Endothelial cell of umbilical vein (primary cell): Measurements from ENCODE around the gene GABRR3. TPM values are rescaled to one million over a fixed set of nuclear protein-coding genes. Genes with fewer than 3 reads are reported as not detected.

Experiments used
- BruUV-seq: library from RNA; stranded (reverse); fragments of 400-500 nt; replicated peaks from 2 replicates; lab custom pipeline; 2021; lab: Mats Ljungman, UMichigan
- CTCF ChIA-PET: fragments of 300-600, 350-600 bp; sonication (Branson Sonifier 250); formaldehyde crosslinking; loops from one replicate; lab custom pipeline; 2021; ENCODE audit warnings: antibody characterized with exemption, inconsistent platforms; lab: Charles Lee
- POLR2A ChIA-PET: fragments of 300-600, 350-600 bp; sonication (Branson Sonifier 250); formaldehyde crosslinking; loops from one replicate; lab custom pipeline; 2021; ENCODE audit warnings: antibody characterized with exemption, inconsistent platforms; lab: Charles Lee
- DNase-seq: peaks from one replicate; pipeline ENCODE4 v3.0.0-alpha.2; 2011; ENCODE audit warnings: low read depth, low spot score
- FAIRE-seq: peaks from 2 replicates; lab custom pipeline; 2011; peaks lifted over from hg19 to GRCh38; lab: Jason Lieb, UNC
- H2AFZ ChIP-seq: 2 replicates; pipeline ENCODE4 v1.6.0; 2012; ENCODE audit warnings: low read depth, low read length, control low read depth, inconsistent platforms
- H3K27ac ChIP-seq: 2 replicates; pipeline ENCODE4 v1.5.1; 2011; ENCODE audit warnings: low read depth, mild to moderate bottlenecking, control low read depth, low read length, moderate library complexity; ENCODE audit not compliant: insufficient read depth
- H3K27me3 ChIP-seq, 2 experiments: 2 replicates each; pipeline versions ENCODE4 v1.6.0 to v1.6.1; 2011; ENCODE audit warnings: low read length in 2 of 2, mixed read lengths in 1 of 2; ENCODE audit not compliant: control insufficient read depth in 2 of 2, insufficient read depth in 2 of 2
- H3K36me3 ChIP-seq, 2 experiments: 2 replicates in 1 of 2; 3 replicates in 1 of 2; pipeline ENCODE4 v1.5.1; 2011; ENCODE audit warnings: low read length in 2 of 2, mild to moderate bottlenecking in 1 of 2, moderate library complexity in 1 of 2; ENCODE audit not compliant: control insufficient read depth in 2 of 2, insufficient read depth in 2 of 2; ENCODE audit errors: extremely low read depth in 1 of 2
- H3K4me1 ChIP-seq: 3 replicates; pipeline ENCODE4 v1.5.1; 2011; ENCODE audit warnings: mild to moderate bottlenecking, low read length; ENCODE audit not compliant: control insufficient read depth, insufficient read depth; ENCODE audit errors: extremely low read depth
- H3K4me2 ChIP-seq: 2 replicates; pipeline ENCODE4 v1.6.1; 2011; ENCODE audit warnings: low read length, control low read depth, mixed read lengths; ENCODE audit not compliant: insufficient read depth
- H3K4me3 ChIP-seq, 3 experiments: fragments of 200-600 bp in 1 of 3; sonication (generic), shearing (Covaris generic) in 1 of 3; replicated peaks in 1 of 3; 2 replicates each; pipeline ENCODE4 v1.5.1; 2011 to 2016; ENCODE audit warnings: control low read depth in 3 of 3, low read length in 3 of 3, mild to moderate bottlenecking in 2 of 3, inconsistent platforms in 1 of 3, low read depth in 1 of 3, moderate library complexity in 1 of 3; ENCODE audit not compliant: insufficient read depth in 1 of 3
- H3K79me2 ChIP-seq: 2 replicates; pipeline ENCODE4 v1.6.0; 2012; ENCODE audit warnings: low read length, inconsistent platforms; ENCODE audit not compliant: control insufficient read depth, insufficient read depth
- H3K9ac ChIP-seq: replicated peaks from 2 replicates; pipeline ENCODE3; 2011; ENCODE audit warnings: low read length, control low read depth; ENCODE audit not compliant: insufficient read depth; ENCODE audit errors: extremely low read depth
- H3K9me1 ChIP-seq: replicated peaks from 3 replicates; pipeline ENCODE4 v1.6.0; 2011; ENCODE audit warnings: mild to moderate bottlenecking, low read length; ENCODE audit not compliant: control insufficient read depth, insufficient read depth; ENCODE audit errors: extremely low read depth
- H3K9me3 ChIP-seq: replicated peaks from 2 replicates; pipeline ENCODE4 v1.5.1; 2012; ENCODE audit warnings: low read length, inconsistent platforms; ENCODE audit not compliant: control insufficient read depth, insufficient read depth
- H4K20me1 ChIP-seq: replicated peaks from 2 replicates; pipeline ENCODE3; 2011; ENCODE audit warnings: mild to moderate bottlenecking, low read length; ENCODE audit not compliant: control insufficient read depth, insufficient read depth; ENCODE audit errors: extremely low read depth
- EZH2 ChIP-seq: IDR thresholded peaks from 2 replicates; pipeline ENCODE4 v1.6.1; 2012; ENCODE audit warnings: borderline replicate concordance, low read depth, mild to moderate bottlenecking, moderate library complexity, low read length, inconsistent platforms; ENCODE audit not compliant: severe bottlenecking
- FOS ChIP-seq: IDR thresholded peaks from 2 replicates; pipeline ENCODE4 v1.6.1; 2011; ENCODE audit warnings: mild to moderate bottlenecking, low read length, moderate library complexity, borderline replicate concordance; ENCODE audit not compliant: insufficient read depth
- GATA2 ChIP-seq: IDR thresholded peaks from 2 replicates; pipeline ENCODE4 v1.7.0; 2011; ENCODE audit warnings: low read depth, mild to moderate bottlenecking, moderate library complexity, mixed read lengths, low read length; ENCODE audit not compliant: insufficient read length, insufficient read depth
- JUN ChIP-seq: IDR thresholded peaks from 2 replicates; pipeline ENCODE4 v1.6.1; 2011; ENCODE audit warnings: borderline replicate concordance, low read depth; ENCODE audit not compliant: insufficient read length, insufficient read depth
- MYC ChIP-seq: IDR thresholded peaks from one replicate; pipeline ENCODE4 v1.6.1; 2011; ENCODE audit warnings: mild to moderate bottlenecking, low read depth, low read length
- POLR2A ChIP-seq: IDR thresholded peaks from 2 replicates; pipeline ENCODE4 v1.6.1; 2012; ENCODE audit warnings: low read depth, mild to moderate bottlenecking, control low read depth, low read length
- POLR2AphosphoS5 ChIP-seq: IDR thresholded peaks from 2 replicates; pipeline ENCODE4 v1.6.1; 2012; ENCODE audit warnings: low read depth, mild to moderate bottlenecking, control low read depth, low read length, moderate library complexity; ENCODE audit not compliant: insufficient read depth
- dilution Hi-C: fragments of 300-500 bp; cut with MboI; formaldehyde crosslinking; loops from one replicate; pipeline ENCODE4 v1.15.0; 2019; ENCODE audit warnings: low sequenced_read_pairs; ENCODE audit not compliant: extremely low pct_ligation_motif_present
- intact Hi-C: fragments of 100-400 bp; cut with micrococcal nuclease; formaldehyde crosslinking; loops from one replicate; pipeline ENCODE4 v1.10.0; 2022
- polyA plus RNA-seq, 4 experiments: library from polyadenylated mRNA; depleted of rRNA in 3 of 4; stranded (reverse) in 3 of 4; unstranded in 1 of 4; fragments of >200 nt; gene quantifications; 2 replicates each; pipeline versions ENCODE4 v1.2.1 to v1.2.3, GENCODE V29; 2011 to 2012; ENCODE audit warnings: missing spikeins in 1 of 4
- total RNA-seq: library from RNA; stranded (reverse); gene quantifications from 2 replicates; pipeline ENCODE4 v1.2.3, GENCODE V29; 2021
- TF ChIP-seq, protein P1 (sequence below), 2 donors: IDR thresholded peaks; 1 replicate in 1 of 2; 2 replicates in 1 of 2; pipeline ENCODE4 v1.5.1; 2011; ENCODE audit warnings: low read length in 2 of 2, mild to moderate bottlenecking in 2 of 2, moderate library complexity in 2 of 2, control low read depth in 1 of 2, inconsistent platforms in 1 of 2, low read depth in 1 of 2; ENCODE audit not compliant: insufficient read depth in 1 of 2; ENCODE audit errors: extremely low read depth in 1 of 2
- TF ChIP-seq, protein P2 (sequence below): IDR thresholded peaks from 2 replicates; pipeline ENCODE4 v1.6.1; 2011; ENCODE audit not compliant: insufficient read depth, insufficient read length

GABRR3 gene
- total and polyA plus RNA-seq, 2 donors (not counting 3 experiments of a cell fraction or from before 2014, with no cell fraction given) = not detected

- H3K36me3 ChIP-seq = peaks cover 8 to 14% of the 10 kb centered on the region in 2 experiments
- no peaks in the 10 kb centered on the region for H3K9me1 ChIP-seq
- H3K79me2 ChIP-seq = no peaks in the 10 kb centered on the region
- no peak overlapping the region for H3K27ac ChIP-seq
- no peaks in the 10 kb centered on the region for H3K4me1 ChIP-seq
- no peak overlapping the region for H3K9ac ChIP-seq
- FAIRE-seq (no peak), DNase-seq (no peak)
- H3K4me2 ChIP-seq = no peak overlapping the region
- no peak overlapping the region for H3K4me3 ChIP-seq
- TF ChIP-seq EZH2 (no peak), POLR2AphosphoS5 (no peak), POLR2A (no peak), GATA2 (no peak), FOS (no peak), MYC (no peak), JUN (no peak)
- TF ChIP-seq, protein P1, sequence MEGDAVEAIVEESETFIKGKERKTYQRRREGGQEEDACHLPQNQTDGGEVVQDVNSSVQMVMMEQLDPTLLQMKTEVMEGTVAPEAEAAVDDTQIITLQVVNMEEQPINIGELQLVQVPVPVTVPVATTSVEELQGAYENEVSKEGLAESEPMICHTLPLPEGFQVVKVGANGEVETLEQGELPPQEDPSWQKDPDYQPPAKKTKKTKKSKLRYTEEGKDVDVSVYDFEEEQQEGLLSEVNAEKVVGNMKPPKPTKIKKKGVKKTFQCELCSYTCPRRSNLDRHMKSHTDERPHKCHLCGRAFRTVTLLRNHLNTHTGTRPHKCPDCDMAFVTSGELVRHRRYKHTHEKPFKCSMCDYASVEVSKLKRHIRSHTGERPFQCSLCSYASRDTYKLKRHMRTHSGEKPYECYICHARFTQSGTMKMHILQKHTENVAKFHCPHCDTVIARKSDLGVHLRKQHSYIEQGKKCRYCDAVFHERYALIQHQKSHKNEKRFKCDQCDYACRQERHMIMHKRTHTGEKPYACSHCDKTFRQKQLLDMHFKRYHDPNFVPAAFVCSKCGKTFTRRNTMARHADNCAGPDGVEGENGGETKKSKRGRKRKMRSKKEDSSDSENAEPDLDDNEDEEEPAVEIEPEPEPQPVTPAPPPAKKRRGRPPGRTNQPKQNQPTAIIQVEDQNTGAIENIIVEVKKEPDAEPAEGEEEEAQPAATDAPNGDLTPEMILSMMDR (IDR thresholded peaks at IDR 0.05; ENCODE audit: extremely low read depth in 1 of 2, insufficient read depth in 1 of 2, low read depth in 1 of 2, low read length in 2 of 2) = no peak
- TF ChIP-seq, protein P2, sequence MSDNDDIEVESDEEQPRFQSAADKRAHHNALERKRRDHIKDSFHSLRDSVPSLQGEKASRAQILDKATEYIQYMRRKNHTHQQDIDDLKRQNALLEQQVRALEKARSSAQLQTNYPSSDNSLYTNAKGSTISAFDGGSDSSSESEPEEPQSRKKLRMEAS = no peak
- no peaks in the 10 kb centered on the region for H4K20me1 ChIP-seq
- H3K27me3 ChIP-seq = no peaks in the 10 kb centered on the region
- CTCF ChIA-PET = no interaction called here
- dilution Hi-C loops = no loop called here
- H2AFZ ChIP-seq = no peak overlapping the region
- no TSS peak for BruUV-seq
- POLR2A ChIA-PET = no interaction called here
- intact Hi-C loops = no loop called here
- no peaks in the 10 kb centered on the region for H3K9me3 ChIP-seq
Observed at GRCh38 chr3:97939401-97939800, 95.7 kb downstream of the GABRR3 start.
